Loucy (cell line): ENCODE data around the gene EDRF1.

ENCODE experiments used
- H2AFZ ChIP-seq: fragments of 200-600 bp; sonication (generic); 2 replicates; pipeline ENCODE4 v1.6.0; 2016; ENCODE audit warnings: antibody characterized with exemption, mild to moderate bottlenecking, low read length, moderate library complexity
- H3F3A ChIP-seq: fragments of 200-600 bp; 2 replicates; pipeline ENCODE4 v1.6.0; 2016; ENCODE audit warnings: antibody characterized with exemption, low read depth, mild to moderate bottlenecking
- H3K27me3 ChIP-seq: fragments of 200-600 bp; sonication (generic); 2 replicates; pipeline ENCODE4 v1.6.1; 2014; ENCODE audit warnings: low read length, mild to moderate bottlenecking; ENCODE audit not compliant: insufficient read depth, poor library complexity, severe bottlenecking
- H3K36me3 ChIP-seq: fragments of 200-600 bp; sonication (generic); 2 replicates; pipeline ENCODE4 v1.6.1; 2016; ENCODE audit warnings: low read length; ENCODE audit not compliant: insufficient read depth
- H3K4me1 ChIP-seq: fragments of 200-600 bp; sonication (generic); 2 replicates; pipeline ENCODE4 v1.5.1; 2014; ENCODE audit warnings: low read length, mild to moderate bottlenecking; ENCODE audit not compliant: insufficient read depth, poor library complexity, severe bottlenecking
- H3K4me2 ChIP-seq: fragments of 200-600 bp; sonication (generic); 2 replicates; pipeline ENCODE4 v1.6.0; 2014; ENCODE audit warnings: antibody characterized with exemption, low read length, low read depth, mild to moderate bottlenecking; ENCODE audit not compliant: poor library complexity, severe bottlenecking
- H3K4me3 ChIP-seq: fragments of 200-600 bp; sonication (generic); 2 replicates; pipeline ENCODE4 v1.5.1; 2014; ENCODE audit warnings: low read length, mild to moderate bottlenecking, mixed read lengths; ENCODE audit not compliant: poor library complexity, severe bottlenecking
- H3K79me2 ChIP-seq: fragments of 200-600 bp; sonication (generic); 2 replicates; pipeline ENCODE4 v1.6.1; 2014; ENCODE audit warnings: low read length; ENCODE audit not compliant: insufficient read depth
- H3K9ac ChIP-seq: fragments of 200-600 bp; sonication (generic); 2 replicates; pipeline ENCODE4 v1.6.0; 2014; ENCODE audit warnings: mild to moderate bottlenecking, low read depth, low read length, moderate library complexity; ENCODE audit not compliant: poor library complexity, severe bottlenecking
- H3K9me2 ChIP-seq: fragments of 200-600 bp; sonication (generic); replicated peaks from 2 replicates; pipeline ENCODE4 v1.6.1; 2016; ENCODE audit warnings: low read depth, low read length, mixed read lengths
- H3K9me3 ChIP-seq: fragments of 200-600 bp; sonication (generic); 2 replicates; pipeline ENCODE4 v1.6.1; 2014; ENCODE audit warnings: mild to moderate bottlenecking, antibody characterized with exemption, low read length, low read depth; ENCODE audit not compliant: insufficient read depth
- H4K20me1 ChIP-seq: fragments of 200-600 bp; sonication (generic); 2 replicates; pipeline ENCODE4 v1.6.0; 2014; ENCODE audit warnings: antibody characterized with exemption, low read length, mild to moderate bottlenecking; ENCODE audit not compliant: insufficient read depth, poor library complexity, severe bottlenecking
- EZH2phosphoT487 ChIP-seq: fragments of 200-600 bp; IDR thresholded peaks from 2 replicates; pipeline ENCODE4 v1.6.1; 2018; ENCODE audit warnings: antibody characterized with exemption, mild to moderate bottlenecking, moderate library complexity, borderline replicate concordance
- TF ChIP-seq, protein P1 (sequence below): fragments of 200-600 bp; sonication (generic); conservative IDR thresholded peaks from 2 replicates; pipeline ENCODE4 v1.5.1; 2014; ENCODE audit warnings: mild to moderate bottlenecking, antibody characterized with exemption, low read length

The EDRF1 gene

DNA sequence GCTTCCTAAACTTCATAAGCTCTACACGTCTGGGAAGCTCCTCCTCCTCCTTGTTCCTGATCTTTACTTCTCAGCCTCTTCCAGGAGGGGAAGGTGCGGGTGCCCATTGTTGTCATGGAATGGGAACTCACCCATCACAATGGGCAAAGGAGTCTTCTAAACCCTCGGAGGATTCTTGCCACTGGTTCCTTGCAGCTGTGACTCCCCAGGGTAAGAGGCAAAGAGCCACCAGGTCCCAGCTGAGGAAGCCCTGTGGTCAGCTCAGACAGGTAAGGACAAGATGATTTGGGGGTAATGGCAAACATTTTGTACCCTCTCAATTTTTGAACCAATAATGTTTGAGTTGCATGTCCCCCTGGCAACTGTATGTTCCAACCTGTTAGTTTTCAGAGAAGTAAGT is 36.4 kb upstream of the EDRF1 start, which contains the start of gene TEX36:
Gene TEX36, minus strand, starts transcription at position 101 of the 400 bp plus-strand sequence. CDS start 174 bp downstream, outside the sequence.
- no peak for TF ChIP-seq EZH2phosphoT487
- TF ChIP-seq, protein P1, sequence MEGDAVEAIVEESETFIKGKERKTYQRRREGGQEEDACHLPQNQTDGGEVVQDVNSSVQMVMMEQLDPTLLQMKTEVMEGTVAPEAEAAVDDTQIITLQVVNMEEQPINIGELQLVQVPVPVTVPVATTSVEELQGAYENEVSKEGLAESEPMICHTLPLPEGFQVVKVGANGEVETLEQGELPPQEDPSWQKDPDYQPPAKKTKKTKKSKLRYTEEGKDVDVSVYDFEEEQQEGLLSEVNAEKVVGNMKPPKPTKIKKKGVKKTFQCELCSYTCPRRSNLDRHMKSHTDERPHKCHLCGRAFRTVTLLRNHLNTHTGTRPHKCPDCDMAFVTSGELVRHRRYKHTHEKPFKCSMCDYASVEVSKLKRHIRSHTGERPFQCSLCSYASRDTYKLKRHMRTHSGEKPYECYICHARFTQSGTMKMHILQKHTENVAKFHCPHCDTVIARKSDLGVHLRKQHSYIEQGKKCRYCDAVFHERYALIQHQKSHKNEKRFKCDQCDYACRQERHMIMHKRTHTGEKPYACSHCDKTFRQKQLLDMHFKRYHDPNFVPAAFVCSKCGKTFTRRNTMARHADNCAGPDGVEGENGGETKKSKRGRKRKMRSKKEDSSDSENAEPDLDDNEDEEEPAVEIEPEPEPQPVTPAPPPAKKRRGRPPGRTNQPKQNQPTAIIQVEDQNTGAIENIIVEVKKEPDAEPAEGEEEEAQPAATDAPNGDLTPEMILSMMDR, result no peak
- no peaks in the 10 kb centered on the region for H3K27me3 ChIP-seq
- peaks cover 2% of the 10 kb centered on the region; the same call in 1 of the 2 replicates for H3K9me3 ChIP-seq
- no peak within 1 kb of the TSS for H3K4me2 ChIP-seq
- no peaks in the 10 kb centered on the region for H3K9me2 ChIP-seq
- H3K79me2 ChIP-seq, result no peaks in the 10 kb centered on the region
- H3F3A ChIP-seq, result no peaks in the 10 kb centered on the region
- H2AFZ ChIP-seq, result no peak within 1 kb of the TSS
- H3K9ac ChIP-seq, result no peak within 1 kb of the TSS
- no peaks in the 10 kb centered on the region for H3K36me3 ChIP-seq
- H4K20me1 ChIP-seq, result no peaks in the 10 kb centered on the region
- no peak within 1 kb of the TSS for H3K4me3 ChIP-seq
- no peaks in the 10 kb centered on the region for H3K4me1 ChIP-seq

DNA sequence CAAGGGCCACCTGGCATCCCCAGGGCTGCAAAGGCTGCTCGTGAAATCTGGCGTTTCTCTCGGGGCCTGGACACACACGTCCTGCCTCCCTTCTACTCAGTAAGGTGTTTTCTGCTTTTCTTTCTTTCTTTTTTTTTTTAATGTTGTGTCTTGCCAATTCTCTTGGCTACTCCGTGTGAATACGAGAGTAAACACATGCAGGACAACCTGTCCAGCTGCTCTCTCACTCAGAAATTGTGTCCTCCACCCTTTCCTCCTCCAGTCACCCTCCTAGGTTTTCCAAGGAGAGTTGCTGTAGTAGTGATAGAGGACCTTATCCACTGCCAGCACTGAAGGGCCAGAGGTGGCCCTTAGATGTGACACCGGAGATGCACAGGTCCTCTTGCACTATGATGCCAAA is 35.7 kb upstream of the EDRF1 start:
- Histone ChIP-seq H3K4me3 (no peak overlapping the region), H3K9me3 (peaks cover 2% of the 10 kb centered on the region; the same call in 1 of the 2 replicates), H4K20me1 (no peaks in the 10 kb centered on the region), H3F3A (no peaks in the 10 kb centered on the region), H3K4me2 (no peak overlapping the region), H3K79me2 (no peaks in the 10 kb centered on the region), H2AFZ (no peak overlapping the region), H3K4me1 (no peaks in the 10 kb centered on the region), H3K27me3 (no peaks in the 10 kb centered on the region), H3K9ac (no peak overlapping the region), H3K9me2 (no peaks in the 10 kb centered on the region), H3K36me3 (no peaks in the 10 kb centered on the region)
- no peak for TF ChIP-seq EZH2phosphoT487

DNA sequence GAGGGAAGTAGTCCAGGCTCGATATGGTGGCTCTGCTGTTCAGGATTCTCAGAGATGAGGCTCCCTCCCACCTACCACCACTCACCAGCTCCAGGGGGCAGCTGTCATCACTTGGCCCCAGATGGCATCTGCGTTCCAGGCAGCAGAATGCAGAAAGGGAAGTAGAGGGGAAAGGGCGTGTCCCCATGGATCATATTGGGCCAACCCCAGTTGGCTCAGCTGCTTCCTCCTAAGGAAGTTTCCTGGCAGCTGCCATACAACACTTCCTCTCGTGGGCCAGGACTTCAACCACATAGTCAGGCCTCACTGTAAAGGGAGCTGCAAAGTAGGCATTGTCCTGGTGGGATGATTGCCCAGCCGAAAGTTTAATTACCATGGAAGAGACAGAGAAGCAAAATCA is 34.9 kb upstream of the EDRF1 start:
- no peak overlapping the region for H3K9ac ChIP-seq
- no peaks in the 10 kb centered on the region for H3K36me3 ChIP-seq
- peaks cover 2% of the 10 kb centered on the region; the same call in 1 of the 2 replicates for H3K9me3 ChIP-seq
- no peaks in the 10 kb centered on the region for H3K79me2 ChIP-seq
- H3K4me2 ChIP-seq, result no peak overlapping the region
- H3K9me2 ChIP-seq, result no peaks in the 10 kb centered on the region
- H3K27me3 ChIP-seq, result no peaks in the 10 kb centered on the region
- H3K4me3 ChIP-seq, result no peak overlapping the region
- TF ChIP-seq EZH2phosphoT487, result no peak
- TF ChIP-seq, protein P1, result no peak
- H2AFZ ChIP-seq, result no peak overlapping the region
- no peaks in the 10 kb centered on the region for H3K4me1 ChIP-seq
- no peaks in the 10 kb centered on the region for H3F3A ChIP-seq
- H4K20me1 ChIP-seq, result no peaks in the 10 kb centered on the region

DNA sequence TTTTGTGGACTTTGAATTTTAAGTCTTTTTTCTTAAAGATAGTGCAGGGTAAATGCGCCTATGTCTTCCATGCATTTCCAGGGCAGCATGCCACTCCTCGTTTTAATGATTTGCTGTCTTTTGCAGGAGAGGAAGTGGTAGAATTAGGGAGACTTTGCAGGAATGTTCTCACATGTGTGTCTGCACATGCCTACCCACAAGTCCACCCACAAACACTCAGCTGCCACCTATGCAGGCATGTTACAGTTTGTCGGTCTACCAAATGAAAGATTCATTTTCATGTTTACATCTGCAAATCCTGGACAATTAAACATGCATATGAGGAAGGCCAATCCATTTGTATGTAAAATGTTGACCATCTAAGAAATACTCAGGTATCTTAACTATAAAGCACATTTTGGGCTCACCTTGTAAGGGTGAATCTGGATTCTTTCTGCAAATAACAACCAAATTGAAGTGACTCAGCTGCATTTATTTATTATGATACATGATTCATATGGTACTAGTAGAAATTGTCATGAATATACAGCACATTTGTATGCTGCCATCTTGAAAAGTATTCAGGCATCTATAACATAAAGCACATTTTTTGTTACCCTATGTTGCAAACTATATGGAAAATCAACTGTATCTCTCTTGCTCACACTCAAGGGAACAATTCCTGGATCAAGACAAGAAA is 31.9 kb upstream of the EDRF1 start:
- H2AFZ ChIP-seq, result no peak overlapping the region
- H3K79me2 ChIP-seq, result no peaks in the 10 kb centered on the region
- H4K20me1 ChIP-seq, result no peaks in the 10 kb centered on the region
- no peaks in the 10 kb centered on the region for H3F3A ChIP-seq
- no peak overlapping the region for H3K4me3 ChIP-seq
- TF ChIP-seq EZH2phosphoT487, result no peak
- TF ChIP-seq, protein P1, result no peak
- no peaks in the 10 kb centered on the region for H3K27me3 ChIP-seq
- no peak overlapping the region for H3K4me2 ChIP-seq
- no peaks in the 10 kb centered on the region for H3K9me2 ChIP-seq
- H3K36me3 ChIP-seq, result no peaks in the 10 kb centered on the region
- H3K9ac ChIP-seq, result no peak overlapping the region
- peaks cover 2% of the 10 kb centered on the region; the same call in 1 of the 2 replicates for H3K9me3 ChIP-seq
- H3K4me1 ChIP-seq, result no peaks in the 10 kb centered on the region
